Measurements from ENCODE around the gene MYO7B.
A peak's percentile ranks its signal among the peaks of the same experiment; 100 is the strongest.

Gene MYO7B

DNA sequence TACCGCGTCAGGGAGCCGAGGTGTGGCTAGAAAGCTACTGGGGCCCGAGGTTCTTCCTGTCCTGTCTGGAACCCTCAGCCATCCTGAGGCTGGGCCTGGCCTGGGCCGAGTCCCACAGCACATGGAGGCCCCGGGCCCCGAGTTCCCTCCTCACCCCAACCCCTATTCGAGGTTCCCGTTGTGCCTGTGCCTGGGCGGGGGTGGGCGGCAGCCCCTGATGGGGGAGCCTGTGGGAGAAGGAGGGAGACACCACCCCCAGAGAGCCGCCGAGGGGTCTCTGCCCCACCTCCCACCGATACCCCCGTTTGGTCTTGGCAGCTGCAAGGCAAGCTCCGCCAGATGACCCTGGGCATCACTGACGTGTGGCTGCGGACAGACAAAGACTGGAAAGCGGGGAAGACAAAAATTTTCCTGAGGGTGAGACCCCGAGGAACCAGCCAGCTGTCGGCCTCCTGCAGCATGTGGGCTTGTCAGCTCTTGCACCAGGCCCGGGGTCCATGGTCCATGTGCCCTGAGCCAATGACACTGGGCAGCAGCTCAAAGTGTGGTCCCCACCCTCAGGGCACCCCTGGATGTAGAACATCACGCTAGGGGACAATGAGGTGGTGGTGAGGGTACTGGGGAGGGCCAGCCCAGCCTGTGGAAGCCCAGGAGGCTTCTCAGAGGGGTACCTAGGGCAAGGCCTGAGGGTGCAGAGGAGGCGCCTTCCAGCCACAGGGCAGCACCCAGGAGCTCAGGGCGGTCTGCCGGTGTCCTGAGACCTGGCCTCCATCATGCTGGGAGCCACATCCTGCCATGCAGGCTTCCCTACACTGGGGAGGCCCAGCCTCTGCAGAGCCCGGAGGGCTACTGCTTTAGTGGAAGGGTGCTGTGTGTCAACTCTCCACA, 58.0 kb downstream of the MYO7B start:
- Histone ChIP-seq H3K9ac (ENCODE audit: low read depth, low read length) (peak overlapping the region; percentile 33), H3K4me1 (ENCODE audit: insufficient read depth, low read length) (peaks cover 81% of the 10 kb centered on the region), H4K20me1 (ENCODE audit: insufficient read depth, low read length) (no peaks in the 10 kb centered on the region), H3K27me3 (ENCODE audit: insufficient read depth, low read length, poor library complexity) (no peaks in the 10 kb centered on the region), H3K4me3 (ENCODE audit: low read depth in 1 of 2, low read length in 2 of 2) (no peak overlapping the region), H3K36me3 (ENCODE audit: insufficient read depth, low read length) (no peaks in the 10 kb centered on the region), H3K27ac (ENCODE audit: low read length) (peak overlapping the region; percentile 71), H3K4me2 (ENCODE audit: insufficient read depth, low read length) (no peak overlapping the region), H3K9me3 (ENCODE audit: insufficient read depth, low read length, severe bottlenecking) (peaks cover 4% of the 10 kb centered on the region), H3K79me2 (ENCODE audit: insufficient read depth, low read length) (no peaks in the 10 kb centered on the region), H2AFZ (ENCODE audit: low read depth, low read length) (peak overlapping the region; percentile 38; the same call in 1 of the 2 replicates)
- ATAC-seq (ENCODE audit: insufficient read depth, low read depth) (0 out of 3 replicates have a peak, but pooled peaks have one; percentile 6), DNase-seq (no peak)
- no peak for TF ChIP-seq EZH2 (IDR thresholded peaks at IDR 0.05; ENCODE audit: borderline replicate concordance, low read depth, low read length, severe bottlenecking)
- TF ChIP-seq, protein P1, sequence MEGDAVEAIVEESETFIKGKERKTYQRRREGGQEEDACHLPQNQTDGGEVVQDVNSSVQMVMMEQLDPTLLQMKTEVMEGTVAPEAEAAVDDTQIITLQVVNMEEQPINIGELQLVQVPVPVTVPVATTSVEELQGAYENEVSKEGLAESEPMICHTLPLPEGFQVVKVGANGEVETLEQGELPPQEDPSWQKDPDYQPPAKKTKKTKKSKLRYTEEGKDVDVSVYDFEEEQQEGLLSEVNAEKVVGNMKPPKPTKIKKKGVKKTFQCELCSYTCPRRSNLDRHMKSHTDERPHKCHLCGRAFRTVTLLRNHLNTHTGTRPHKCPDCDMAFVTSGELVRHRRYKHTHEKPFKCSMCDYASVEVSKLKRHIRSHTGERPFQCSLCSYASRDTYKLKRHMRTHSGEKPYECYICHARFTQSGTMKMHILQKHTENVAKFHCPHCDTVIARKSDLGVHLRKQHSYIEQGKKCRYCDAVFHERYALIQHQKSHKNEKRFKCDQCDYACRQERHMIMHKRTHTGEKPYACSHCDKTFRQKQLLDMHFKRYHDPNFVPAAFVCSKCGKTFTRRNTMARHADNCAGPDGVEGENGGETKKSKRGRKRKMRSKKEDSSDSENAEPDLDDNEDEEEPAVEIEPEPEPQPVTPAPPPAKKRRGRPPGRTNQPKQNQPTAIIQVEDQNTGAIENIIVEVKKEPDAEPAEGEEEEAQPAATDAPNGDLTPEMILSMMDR (IDR thresholded peaks at IDR 0.05; ENCODE audit: borderline replicate concordance, extremely low read depth, low read length, poor library complexity, severe bottlenecking): no peak

DNA sequence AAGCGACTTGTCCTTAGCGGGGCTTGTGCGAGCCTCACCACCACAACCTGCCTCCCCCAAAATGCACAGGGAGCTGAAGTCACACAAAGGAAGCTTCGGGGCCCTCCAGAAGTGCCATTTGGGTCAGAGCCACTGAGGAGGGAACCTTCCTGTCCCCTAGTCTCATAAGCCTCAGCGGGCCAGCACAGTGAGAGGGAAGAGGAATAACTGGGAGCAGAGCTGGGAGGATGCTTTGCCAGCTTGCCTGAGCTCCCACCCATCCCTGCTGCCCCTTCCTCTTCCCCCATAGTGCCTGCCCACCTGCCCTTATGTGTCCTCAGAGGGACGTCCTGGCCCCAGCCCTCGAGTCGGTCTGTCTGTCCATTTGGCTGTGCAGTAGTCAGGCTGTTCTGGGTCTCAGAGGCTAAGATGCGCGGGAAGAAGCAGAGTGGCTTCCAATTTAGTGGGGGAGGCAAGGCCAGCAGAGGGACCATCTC, 58.7 kb downstream of the MYO7B start:
- H3K9me3 ChIP-seq (ENCODE audit: insufficient read depth, low read length, severe bottlenecking): peaks cover 4% of the 10 kb centered on the region
- H3K9ac ChIP-seq (ENCODE audit: low read depth, low read length): peak overlapping the region; percentile 33
- H3K27ac ChIP-seq (ENCODE audit: low read length): peak overlapping the region; percentile 71
- TF ChIP-seq, protein P1 (IDR thresholded peaks at IDR 0.05; ENCODE audit: borderline replicate concordance, extremely low read depth, low read length, poor library complexity, severe bottlenecking): no peak
- no peak for TF ChIP-seq EZH2 (IDR thresholded peaks at IDR 0.05; ENCODE audit: borderline replicate concordance, low read depth, low read length, severe bottlenecking)
- peaks cover 2% of the 10 kb centered on the region for H3K79me2 ChIP-seq (ENCODE audit: insufficient read depth, low read length)
- H3K4me2 ChIP-seq (ENCODE audit: insufficient read depth, low read length): no peak overlapping the region
- no peak overlapping the region for H3K4me3 ChIP-seq (ENCODE audit: low read depth in 1 of 2, low read length in 2 of 2)
- H3K36me3 ChIP-seq (ENCODE audit: insufficient read depth, low read length): no peaks in the 10 kb centered on the region
- ATAC-seq (ENCODE audit: insufficient read depth, low read depth) (no peak), DNase-seq (no peak)
- H4K20me1 ChIP-seq (ENCODE audit: insufficient read depth, low read length): no peaks in the 10 kb centered on the region
- H2AFZ ChIP-seq (ENCODE audit: low read depth, low read length): peak overlapping the region; percentile 38; the same call in 1 of the 2 replicates
- H3K4me1 ChIP-seq (ENCODE audit: insufficient read depth, low read length): peaks cover 81% of the 10 kb centered on the region
- no peaks in the 10 kb centered on the region for H3K27me3 ChIP-seq (ENCODE audit: insufficient read depth, low read length, poor library complexity)

DNA sequence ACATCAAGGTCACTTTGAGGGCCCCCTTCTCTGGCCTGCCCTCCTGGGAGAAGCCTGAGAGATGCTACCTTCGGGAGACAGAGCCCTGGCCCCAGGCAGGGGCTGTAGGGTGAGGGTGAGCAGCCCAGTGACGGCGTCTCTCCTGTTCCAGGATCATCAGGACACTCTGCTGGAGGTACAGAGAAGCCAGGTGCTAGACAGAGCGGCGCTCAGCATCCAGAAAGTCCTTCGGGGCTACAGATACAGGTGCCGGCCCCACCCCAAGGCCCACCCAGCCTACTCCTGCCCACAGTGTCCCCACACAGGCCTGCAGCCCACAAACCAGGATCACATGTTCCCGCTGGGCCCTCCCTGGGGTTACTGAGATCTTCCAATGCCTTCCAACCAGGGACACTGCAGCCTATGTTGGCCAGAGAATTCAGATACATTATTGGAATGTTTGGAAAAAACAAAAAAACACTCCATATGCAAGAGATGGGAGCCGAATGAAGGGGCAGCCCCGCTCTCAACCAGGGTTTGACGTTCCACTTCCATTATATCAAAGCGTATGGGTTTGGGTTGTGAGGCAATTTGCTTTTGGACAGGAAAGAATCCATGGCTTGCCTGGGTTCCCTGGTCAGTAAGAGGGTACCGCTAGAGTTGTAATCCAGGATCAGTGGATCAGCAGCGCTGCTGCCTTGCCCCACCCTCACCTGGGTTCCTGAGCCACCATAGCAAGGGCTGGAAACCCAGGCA, 61.0 kb downstream of the MYO7B start:
- Histone ChIP-seq H3K4me2 (ENCODE audit: insufficient read depth, low read length) (no peak overlapping the region), H3K9ac (ENCODE audit: low read depth, low read length) (peak overlapping the region; percentile 57), H3K27ac (ENCODE audit: low read length) (peak overlapping the region; percentile 97), H3K9me3 (ENCODE audit: insufficient read depth, low read length, severe bottlenecking) (peaks cover 7% of the 10 kb centered on the region), H4K20me1 (ENCODE audit: insufficient read depth, low read length) (no peaks in the 10 kb centered on the region), H3K36me3 (ENCODE audit: insufficient read depth, low read length) (peaks cover 4% of the 10 kb centered on the region; the same call in 1 of the 2 replicates), H3K4me1 (ENCODE audit: insufficient read depth, low read length) (peaks cover 83% of the 10 kb centered on the region), H3K4me3 (ENCODE audit: low read depth in 1 of 2, low read length in 2 of 2) (no peak overlapping the region), H3K79me2 (ENCODE audit: insufficient read depth, low read length) (peaks cover 23% of the 10 kb centered on the region), H3K27me3 (ENCODE audit: insufficient read depth, low read length, poor library complexity) (no peaks in the 10 kb centered on the region), H2AFZ (ENCODE audit: low read depth, low read length) (no peak overlapping the region)
- no peak for DNase-seq
- no peak for ATAC-seq (ENCODE audit: insufficient read depth, low read depth)
- no peak for TF ChIP-seq EZH2 (IDR thresholded peaks at IDR 0.05; ENCODE audit: borderline replicate concordance, low read depth, low read length, severe bottlenecking)
- TF ChIP-seq, protein P1 (IDR thresholded peaks at IDR 0.05; ENCODE audit: borderline replicate concordance, extremely low read depth, low read length, poor library complexity, severe bottlenecking): no peak
